Activated CD4-positive, alpha-beta T cell treated with anti-CD3 and anti-CD28 coated beads, Interleukin-2, amount 50 U/mL, for 48 hours (primary cell): Measurements from ENCODE around the gene C12orf75.
A peak's percentile ranks its signal among the peaks of the same experiment; 100 is the strongest.
"Not testable (repeated sequence)": the region's sequence is repeated elsewhere in the genome, so short reads cannot be mapped to it uniquely, and the experiment has no call there.

Source experiments
- DNase-seq, 2 experiments: peaks; one replicate each; pipeline ENCODE4 v3.0.0-alpha.2; 2020

C12orf75 gene

DNA sequence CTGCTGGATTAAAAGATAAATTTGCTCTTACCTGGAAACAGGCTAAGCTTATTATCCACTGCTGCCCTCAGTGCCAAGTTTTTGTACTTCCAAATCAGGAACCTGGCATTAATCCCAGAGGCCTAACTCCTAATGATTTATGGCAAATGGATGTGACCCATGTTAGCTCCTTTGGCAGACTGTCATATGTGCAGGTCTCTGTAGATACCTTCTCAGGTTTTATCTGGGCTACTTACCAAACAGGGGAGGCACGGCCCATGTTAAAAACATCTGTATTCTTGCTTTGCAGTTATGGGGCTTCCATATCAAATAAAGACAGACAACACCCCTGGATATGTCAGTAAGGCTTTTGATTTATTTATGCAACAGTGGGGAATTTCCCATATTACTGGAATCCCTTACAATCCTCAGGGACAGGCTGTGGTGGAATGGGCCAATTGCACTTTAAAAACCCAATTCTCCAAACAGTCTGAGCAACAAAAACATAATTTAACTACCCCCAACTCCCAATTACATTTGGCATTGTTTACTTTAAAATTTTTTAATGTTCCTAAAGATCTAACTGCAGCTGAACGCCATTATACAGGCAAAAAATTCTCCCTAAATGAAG is 19.9 kb upstream of the C12orf75 start:
- not testable (repeated sequence) for DNase-seq

DNA sequence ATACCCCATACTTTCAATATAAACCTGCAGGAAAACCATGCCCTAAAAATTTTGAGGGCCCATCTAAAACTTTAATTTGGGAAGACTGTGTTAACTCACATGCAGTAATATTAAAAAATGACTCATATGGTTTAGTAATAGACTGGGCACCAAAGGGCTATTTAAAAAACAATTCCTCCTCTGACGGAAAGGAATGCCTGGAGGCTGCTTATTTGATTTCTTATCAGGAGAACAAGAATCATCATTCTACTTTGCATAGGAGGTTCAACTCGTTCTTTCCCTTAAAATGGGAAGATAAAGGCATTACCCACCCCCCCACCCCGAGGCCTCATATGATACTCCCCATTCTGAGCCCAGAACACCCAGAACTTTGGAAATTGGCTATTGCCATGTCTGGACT is 18.6 kb upstream of the C12orf75 start:
- not testable (repeated sequence) for DNase-seq

DNA sequence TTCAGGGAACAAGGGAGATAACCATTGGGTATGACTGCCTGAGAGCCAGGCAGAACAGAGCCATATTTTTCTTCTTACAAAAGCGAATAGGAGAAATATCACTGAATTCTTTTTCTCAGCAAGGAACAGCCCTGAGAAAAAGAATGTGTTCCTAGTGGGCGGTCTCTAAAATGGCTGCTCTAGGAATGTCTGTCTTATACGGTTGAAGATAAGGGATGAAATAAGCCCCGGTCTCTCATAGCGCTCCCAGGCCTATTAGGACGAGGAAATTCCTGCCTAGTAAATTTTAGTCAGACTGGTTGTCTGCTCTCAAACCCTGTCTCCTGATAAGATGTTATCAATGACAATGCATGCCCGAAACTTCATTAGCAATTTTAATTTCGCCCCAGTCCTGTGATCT is 16.7 kb upstream of the C12orf75 start:
- DNase-seq, result not testable (repeated sequence)

DNA sequence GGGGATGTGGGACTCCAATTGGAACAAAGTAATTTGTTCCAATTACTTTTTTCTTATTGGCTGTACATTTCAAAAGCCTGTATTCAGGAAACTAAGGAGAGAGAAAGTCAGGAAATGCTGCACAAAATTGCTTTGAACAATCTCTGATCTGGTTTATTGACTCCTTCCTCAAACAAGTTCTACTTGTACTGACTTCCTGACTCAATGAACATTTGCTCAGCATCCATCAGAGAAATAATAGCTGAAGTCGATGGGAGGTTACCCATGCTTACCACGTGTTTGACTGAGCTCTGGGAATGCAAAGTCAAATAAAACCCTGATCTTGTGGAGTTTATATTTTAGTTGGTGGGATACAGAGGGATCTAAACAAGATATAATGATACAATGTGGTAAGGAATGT is 15.4 kb upstream of the C12orf75 start:
- no peak for DNase-seq

DNA sequence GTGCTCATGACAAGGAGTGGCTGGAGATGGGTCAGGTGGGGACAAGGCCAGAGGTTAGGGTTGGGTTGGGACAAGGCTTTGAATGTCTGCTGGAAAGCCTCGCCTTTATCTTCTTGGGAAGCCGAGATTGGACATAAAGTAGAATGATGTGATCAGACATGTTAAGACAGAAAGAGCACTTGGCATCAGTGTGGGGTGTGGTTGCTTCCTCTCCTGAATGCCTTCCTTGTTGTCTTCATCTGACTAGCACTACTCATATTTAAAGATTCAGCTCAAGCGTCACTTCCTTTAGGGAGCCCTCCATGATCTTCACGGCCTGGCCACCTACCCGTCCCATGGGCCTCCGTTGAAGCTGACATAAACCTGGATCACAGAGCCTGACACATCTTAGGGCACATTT is 14.8 kb upstream of the C12orf75 start:
- DNase-seq, result no peak

DNA sequence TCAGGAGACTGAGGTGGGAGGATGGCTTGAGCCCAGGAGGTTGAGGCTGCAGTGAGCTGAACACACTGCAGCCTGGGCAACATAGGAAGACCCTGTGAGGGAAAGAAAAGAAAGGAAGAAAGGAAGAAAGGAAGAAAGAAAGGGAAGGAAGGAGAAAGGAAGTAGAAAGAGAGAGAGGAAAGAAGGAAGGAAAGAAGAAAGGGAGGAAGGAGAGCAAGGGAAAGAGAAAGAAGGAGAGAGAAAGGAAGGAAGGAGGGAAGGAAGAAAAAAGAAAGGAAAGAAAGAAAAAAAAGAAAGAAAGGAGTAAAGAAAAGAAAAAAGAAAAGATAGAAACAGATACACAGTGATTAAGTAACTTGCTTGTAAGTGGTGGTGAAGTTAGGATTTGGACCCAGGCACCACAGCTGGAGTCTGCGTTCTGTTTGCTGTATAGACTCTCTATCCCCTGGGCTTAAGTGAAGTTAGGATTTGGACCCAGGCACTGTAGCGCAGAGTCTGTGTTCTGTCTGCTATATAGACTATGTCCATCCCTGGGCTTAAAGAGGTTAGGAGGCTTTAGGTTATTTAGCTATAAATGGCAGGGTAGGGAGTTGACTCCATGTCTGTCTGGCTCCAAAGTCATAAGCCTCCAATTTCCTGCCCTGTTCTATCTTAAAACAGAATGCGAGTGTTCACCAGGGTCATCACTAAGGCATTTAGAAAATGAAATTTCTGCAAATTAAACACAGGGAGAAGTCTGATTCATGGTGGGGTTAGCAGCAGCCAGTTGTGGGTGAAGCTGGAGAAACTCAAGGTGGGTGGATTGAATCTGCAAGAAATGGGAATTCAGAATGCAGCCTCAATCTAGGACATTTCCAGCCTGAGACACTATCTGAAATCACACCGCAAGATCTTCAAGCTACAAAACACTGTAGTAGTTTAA is 13.3 kb upstream of the C12orf75 start:
- DNase-seq, result no peak

DNA sequence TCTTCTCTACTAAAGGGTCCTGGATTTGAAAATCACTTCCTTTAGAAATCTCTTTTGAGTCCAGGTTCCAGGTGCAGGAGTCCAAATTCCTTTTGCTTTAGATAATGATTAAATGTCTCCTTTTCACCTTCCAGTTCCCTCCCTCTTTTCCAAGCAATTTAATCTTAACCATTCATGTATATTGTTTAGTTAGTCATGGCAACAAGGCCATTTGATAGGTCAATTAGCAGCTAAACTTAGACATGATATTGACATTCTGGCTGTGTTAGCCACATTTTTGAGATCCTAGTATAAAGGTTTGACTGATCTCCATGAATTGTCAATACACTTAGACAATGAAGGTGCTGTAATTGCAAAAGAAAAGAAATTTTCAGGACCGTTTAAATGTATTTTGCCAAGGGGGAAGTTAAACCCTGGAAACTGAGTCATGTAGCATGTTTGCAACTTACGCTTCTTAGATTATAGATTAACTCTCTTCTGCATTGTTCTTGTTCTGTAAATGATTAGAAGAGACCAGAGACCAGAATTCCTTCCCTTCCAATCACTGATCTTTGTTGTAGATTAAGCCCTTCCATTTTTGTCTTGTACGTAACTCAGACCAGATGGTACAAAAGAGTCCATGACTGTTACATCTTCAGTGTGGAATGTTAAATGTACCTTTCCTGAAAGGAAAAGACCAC is 12.4 kb upstream of the C12orf75 start:
- no peak for DNase-seq

DNA sequence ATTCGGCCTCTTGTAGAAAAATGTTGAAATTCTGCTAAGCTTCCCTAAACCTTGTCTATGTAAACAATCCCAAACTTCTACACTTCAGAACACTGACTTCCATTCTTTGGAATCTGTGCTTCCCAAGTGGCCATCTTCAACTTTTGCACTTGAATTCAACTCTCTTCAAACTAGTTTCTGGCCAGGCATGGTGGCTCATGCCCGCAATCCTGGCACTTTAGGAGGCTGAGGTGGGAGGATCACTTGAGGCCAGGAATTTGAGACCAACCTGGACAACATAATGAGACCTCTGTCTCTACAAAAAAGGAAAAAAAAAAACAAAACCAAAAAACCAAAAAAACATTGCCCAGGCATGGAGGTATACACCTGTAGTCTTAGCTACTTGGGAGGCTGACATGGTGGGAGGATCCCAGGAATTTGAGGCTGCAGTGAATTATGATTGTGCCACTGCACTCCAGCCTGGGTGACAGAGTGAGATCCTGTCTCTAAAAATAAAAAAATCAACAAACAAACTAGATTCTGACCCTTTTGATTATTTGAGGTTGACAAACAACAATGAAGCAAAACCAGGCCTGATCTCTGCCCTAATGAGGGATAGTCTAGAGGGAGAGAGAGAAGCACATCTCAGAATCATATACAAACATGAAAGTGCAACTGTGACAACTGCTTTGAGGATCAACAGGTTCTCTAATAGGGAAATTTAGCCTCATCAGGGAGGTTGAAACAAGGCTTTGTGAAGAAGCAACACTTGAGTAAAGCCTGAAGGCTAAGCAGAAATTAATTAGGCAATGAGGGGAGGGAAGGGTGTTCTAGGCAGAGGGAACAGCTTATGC is 11.6 kb upstream of the C12orf75 start:
- DNase-seq, result no peak

DNA sequence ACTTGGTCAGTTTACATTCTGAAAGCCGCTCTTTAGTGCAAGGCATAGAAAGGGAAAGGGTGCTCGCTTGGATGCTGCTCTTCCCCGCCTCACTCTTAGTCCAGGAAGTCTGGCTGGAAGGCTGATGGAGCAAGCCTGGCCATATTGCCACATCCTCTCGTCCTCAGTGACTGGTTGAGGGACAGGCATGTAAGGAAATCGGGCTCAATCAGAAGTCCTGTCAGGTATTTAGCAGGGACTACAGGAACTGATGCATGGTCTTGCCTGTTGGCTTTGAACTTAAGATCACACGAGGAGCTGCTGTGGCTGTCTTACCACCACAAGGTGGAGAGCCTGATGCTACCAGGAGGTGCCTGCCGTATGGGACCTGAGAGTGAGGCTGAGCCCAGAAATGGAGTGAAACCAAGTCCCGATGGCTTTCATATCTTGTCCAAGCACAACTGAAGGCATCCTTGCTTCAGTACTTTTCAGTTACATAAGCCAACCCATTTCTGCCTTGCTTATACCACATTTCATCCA is 10.7 kb upstream of the C12orf75 start:
- DNase-seq, result no peak

DNA sequence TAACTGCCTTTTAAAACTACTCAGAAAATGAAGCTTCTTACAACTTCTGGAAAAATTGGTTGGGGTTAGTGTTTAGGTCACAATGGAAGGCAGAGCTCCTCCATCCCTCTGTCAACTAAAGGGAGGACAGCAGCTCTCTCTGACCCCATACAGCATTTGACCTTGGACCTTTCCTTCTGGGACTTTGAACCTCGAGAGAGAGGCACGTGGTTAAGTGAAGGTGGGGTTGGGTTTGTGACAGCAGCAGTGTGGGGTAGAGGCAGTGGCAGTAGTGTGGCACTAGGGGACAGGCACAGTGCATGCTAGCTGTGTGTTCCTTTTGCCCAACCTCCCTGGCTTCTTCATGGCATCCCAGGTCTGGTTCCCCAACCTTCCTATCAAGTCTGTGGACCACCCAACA is 9.4 kb upstream of the C12orf75 start:
- no peak for DNase-seq

DNA sequence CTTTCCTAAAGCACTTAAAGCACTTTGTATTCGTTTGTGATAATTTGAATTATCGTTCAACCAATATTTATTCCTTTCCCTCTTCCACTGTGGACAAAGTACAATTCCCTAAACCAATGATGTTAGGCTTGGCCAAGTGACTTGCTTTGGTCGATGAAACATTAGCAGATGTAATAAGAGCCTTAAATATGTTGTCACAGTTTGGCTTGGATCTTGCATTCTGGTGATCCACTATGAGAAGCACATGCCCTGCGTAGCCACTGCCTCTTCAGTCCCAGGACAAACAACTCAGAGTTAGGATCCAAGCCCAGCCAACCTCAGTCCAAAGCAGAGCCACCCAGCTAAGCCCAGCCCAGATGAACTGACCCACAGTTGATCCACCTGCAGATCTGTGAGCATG is 8.4 kb upstream of the C12orf75 start:
- DNase-seq, result no peak

DNA sequence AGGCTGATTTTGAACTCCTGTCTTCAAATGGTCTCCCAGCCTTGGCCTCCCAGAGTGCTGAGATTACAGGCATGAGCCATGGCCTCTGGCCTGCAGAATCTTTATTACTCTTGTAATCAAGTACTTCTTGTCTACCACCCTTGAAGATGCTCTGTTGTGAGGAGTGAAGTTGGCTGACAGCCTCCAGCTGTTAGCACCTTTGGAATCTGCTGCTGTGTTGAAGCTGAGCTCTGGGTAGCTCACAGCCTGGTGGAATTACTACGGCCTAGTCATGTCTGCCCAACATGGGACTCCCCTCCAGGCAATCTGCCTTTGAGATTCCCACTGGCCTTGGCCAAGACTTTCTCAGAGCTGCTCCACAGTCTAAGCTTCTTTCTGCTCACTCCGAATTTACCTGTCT is 5.8 kb upstream of the C12orf75 start:
- DNase-seq, result no peak

DNA sequence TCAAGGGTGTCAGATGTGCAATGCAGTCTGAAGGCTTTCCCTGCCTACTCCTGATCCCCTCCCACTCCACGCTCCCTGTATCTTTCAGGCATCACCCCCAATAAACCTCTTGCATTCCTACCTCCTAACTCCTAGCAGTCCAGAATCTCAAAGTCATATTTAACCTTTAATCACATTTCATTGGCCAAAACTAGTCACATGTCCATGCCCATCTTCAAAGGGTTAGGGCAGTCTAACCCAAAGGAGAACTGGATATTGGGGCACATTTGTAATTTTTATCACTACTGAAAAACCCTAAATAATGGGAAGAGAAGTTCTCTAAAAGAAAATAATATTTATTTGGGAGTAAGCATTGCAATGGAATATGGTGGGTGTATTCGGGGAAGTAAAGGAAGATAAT is 5.4 kb upstream of the C12orf75 start:
- DNase-seq, result no peak

DNA sequence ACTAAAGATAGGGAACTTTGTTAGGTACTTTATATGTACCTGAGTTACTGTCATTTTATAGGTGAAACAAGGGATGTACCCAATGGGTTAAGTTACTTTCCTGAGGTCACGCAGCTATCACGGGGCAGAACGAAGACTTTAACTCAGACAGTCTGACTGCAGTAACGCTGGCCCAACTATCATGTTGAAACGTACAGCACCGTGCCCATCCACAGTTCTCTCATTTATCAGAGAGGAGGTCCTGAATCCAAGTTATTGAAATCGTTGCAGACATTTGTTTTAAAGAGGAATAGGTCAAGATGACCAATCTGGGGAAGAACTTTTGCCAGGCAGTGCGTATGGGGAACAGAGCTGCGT is 587 bp upstream of the C12orf75 start:
- DNase-seq, result no peak

DNA sequence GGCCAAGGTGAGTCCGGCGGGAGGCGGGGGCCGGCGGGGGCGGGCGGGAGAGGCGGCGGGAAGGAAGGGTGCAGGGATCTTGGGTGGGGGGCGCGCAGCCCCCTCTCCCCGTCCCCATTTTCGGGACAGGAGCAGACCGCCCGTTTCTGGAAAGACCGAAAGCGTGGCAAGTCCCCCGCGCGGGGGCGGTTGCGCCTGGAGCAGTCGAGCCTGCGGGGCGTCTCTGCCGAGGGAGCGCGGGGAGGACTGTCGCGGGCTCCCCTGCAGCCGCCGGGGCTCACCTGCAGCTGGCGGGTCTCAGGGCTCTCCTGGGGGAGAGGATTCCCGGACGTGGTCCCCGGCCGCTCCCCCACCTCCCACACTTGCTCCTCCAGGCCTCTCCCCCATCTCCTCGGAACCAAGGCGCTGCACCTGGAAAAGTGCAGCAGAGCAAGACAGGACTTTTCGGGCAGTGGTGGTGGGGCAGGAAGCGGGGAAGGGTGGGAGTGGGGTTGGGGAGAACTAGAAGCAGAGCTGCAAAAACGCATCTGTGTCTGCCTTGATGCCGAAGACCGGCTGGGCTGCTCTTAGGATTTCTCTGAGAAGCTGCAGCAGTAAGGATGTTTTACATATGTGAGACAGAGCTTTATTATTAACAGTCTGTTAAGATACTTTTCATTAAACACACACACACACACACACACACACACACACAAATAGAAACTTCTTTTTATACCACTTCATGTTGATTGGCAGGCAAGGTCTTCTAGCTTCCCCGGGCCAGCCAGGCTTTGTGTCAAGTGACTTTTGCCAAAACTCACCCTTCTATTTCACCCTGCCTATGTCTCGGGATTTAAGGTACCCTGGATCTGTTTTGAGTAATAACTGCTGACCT is 677 bp downstream of the C12orf75 start:
- peak; percentile 41 to 44 for DNase-seq

DNA sequence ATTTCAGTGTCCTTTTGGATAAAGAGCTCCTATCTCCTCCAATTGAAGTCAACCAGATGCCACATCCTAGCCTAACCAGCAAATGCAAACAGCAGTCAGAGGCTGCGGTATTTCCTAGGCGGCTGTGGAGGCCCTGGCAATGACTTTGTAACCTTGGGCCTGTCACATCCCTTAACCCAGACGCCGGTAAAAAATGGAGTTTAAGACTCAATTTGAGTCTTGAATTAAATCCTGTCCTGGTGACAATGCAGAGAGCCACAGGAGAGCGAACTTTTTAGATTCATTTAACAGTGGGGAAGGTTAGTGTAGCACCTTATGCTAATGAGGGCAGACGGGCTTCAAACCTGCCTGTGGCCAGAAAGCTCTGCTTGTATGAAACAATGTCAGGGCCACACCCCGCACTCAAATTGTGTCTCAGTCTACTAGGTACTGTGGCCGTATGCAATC is 1.3 kb downstream of the C12orf75 start:
- DNase-seq, result peak; percentile 13 to 22

DNA sequence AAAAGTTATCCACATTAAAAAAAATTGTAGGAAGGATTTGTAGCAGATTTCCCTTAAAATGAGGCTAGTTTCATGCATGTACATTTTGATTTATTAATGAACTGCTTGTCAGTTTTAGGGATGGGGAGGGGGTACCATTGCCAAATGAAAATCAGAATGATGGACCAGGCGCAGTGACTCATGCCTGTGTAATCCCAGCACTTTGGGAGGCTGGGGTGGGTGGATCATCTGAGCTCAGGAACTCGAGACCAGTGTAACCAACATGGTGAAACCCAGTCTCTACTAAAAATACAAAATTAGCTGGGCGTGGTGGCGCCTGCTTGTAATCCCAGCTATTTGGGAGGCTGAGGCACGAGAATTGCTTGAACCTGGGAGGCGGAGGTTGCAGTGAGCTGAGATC is 1.8 kb downstream of the C12orf75 start:
- not testable (repeated sequence) for DNase-seq

DNA sequence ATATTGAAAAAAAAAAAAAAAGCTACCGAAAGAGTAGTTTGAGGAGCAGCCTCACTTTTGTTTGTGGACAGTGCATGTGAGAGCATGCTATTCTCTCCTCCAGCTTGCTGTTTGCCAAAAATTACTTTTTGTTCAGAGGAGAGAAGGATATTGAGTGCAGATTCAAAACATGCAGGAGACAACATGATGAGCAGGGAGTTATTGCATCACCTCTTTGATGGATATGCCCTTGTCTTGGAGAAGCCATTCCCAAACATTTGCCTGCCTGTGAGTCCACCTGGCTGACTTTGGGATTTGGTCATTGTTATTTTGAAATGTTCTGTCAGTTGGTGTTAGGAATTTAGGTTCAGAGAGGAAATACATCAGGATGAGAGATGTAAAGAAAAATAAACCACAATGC is 2.4 kb downstream of the C12orf75 start:
- DNase-seq, result no peak

DNA sequence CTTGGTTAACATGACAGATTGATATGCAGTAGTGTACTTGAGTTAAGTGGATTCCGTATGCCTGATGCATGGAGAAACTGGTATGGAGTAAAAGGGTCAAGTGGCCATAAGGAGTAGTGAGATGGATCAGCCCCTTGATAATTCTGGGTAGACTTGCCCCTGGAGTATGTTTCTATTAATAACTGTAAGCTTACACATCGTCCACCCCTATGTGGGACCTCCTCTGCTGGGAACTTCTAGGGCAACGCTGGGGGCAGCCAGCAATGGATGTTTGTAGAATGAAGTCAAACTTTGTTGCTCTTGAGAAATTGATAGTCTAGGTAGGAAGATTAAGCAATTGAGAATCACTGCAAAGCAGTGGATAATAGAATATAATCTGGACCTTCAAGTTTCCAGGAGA is 3.5 kb downstream of the C12orf75 start:
- no peak for DNase-seq

DNA sequence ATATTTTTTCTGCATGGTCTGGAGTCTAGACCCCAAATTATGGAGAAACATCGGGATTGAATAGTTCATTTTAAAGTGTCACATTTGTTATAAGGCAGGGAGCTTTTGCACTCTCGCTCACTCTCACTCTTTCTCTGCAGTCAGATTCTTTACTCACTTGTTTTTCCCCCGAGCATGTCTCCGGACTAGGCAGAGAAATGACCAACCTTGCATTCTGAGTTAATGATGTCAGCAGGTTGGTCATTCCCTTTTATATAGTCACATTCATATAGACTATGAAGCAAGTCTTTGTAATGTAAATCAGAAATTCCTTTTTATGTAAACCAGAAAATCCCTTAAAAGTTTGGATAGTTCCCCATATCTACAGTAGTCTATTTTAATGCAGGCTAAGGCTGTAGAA is 4.1 kb downstream of the C12orf75 start:
- no peak for DNase-seq

DNA sequence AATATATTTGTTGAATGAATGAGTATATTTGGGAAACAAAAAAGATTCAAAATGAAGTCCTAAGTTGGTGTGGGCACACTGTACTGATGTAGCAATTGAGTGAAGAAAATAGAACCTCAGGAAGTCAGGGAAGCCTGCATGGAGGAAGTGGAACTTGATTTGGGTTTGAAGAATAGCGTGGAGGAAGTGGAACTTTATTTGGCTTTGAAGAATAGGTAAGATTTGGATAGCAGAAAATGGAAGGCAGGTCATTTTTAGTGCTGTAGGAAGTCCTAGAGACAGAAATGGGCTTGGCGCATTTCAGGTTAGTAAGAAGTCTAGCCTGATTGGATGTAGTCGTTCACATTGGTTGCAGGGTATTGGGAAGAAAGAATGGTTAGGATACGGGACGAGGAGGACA is 5.4 kb downstream of the C12orf75 start:
- DNase-seq, result no peak

DNA sequence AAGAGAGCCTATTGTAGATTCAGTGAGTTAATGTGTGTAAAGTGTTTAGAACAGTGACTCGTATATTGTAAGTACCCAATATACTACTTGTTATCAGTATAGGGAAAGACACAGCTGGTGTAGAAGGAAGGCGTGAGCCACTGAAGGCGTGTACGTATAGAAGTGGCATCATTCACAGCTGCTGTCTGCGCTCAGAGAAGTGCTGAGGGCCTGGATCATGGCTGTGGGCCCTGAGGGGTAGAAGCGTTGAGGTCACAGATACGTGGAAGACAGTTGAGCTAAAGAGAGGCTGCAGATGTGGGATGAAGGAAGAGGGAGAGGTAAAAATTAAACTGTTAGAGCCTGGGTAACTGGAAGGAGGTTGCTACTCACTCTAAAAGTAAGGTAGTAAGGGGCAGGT is 5.9 kb downstream of the C12orf75 start:
- DNase-seq, result no peak
